ENCODE measurements around the gene PYCARD. TPM values are rescaled to one million over a fixed set of nuclear protein-coding genes. Genes with fewer than 3 reads are reported as not detected.

Gene PYCARD
- total and polyA plus RNA-seq, 2 donors (not counting 3 experiments of a cell fraction or from before 2014, with no cell fraction given): 19.1 to 40.1 TPM

GRCh38 chr16:31186930-31187807 is 15.4 kb downstream of the PYCARD start:
- H3K4me2 ChIP-seq (ENCODE audit: insufficient read depth, low read length): no peak overlapping the region
- H2AFZ ChIP-seq (ENCODE audit: low read depth, low read length): no peak overlapping the region
- H3K9me3 ChIP-seq (replicated peaks; ENCODE audit: control insufficient read depth, insufficient read depth, low read length): no peaks in the 10 kb centered on the region
- ChIA-PET POLR2A (no interaction called here), CTCF (no interaction called here)
- H3K4me1 ChIP-seq (ENCODE audit: control insufficient read depth, extremely low read depth, insufficient read depth, low read length): peaks cover 11% of the 10 kb centered on the region
- no peak for TF ChIP-seq MAX (IDR thresholded peaks at IDR 0.05; ENCODE audit: insufficient read depth, insufficient read length)
- no peak for TF ChIP-seq EZH2 (IDR thresholded peaks at IDR 0.05; ENCODE audit: borderline replicate concordance, low read depth, low read length, severe bottlenecking)
- TF ChIP-seq POLR2A (IDR thresholded peaks at IDR 0.05; ENCODE audit: low read depth, low read length): no peak
- TF ChIP-seq JUN (IDR thresholded peaks at IDR 0.05; ENCODE audit: borderline replicate concordance, insufficient read depth, insufficient read length, low read depth): no peak
- TF ChIP-seq FOS (IDR thresholded peaks at IDR 0.05; ENCODE audit: borderline replicate concordance, insufficient read depth, low read length): no peak
- no peak for TF ChIP-seq POLR2AphosphoS5 (IDR thresholded peaks at IDR 0.05; ENCODE audit: insufficient read depth, low read depth, low read length)
- TF ChIP-seq CTCF (IDR thresholded peaks at IDR 0.05; ENCODE audit: extremely low read depth in 1 of 2, insufficient read depth in 1 of 2, low read depth in 1 of 2, low read length in 2 of 2): no peak
- no peak for TF ChIP-seq GATA2 (IDR thresholded peaks at IDR 0.05; ENCODE audit: insufficient read depth, insufficient read length, low read depth, low read length)
- no peak for TF ChIP-seq MYC (IDR thresholded peaks at IDR 0.05; ENCODE audit: low read depth, low read length)
- FAIRE-seq: no peak
- no TSS peak for BruUV-seq (replicated peaks)
- no peak overlapping the region for H3K9ac ChIP-seq (replicated peaks; ENCODE audit: extremely low read depth, insufficient read depth, low read length)
- H3K27ac ChIP-seq (ENCODE audit: insufficient read depth, low read depth, low read length): no peak overlapping the region
- peaks cover 75 to 80% of the 10 kb centered on the region in 2 experiments for H3K36me3 ChIP-seq (ENCODE audit: control insufficient read depth in 2 of 2, extremely low read depth in 1 of 2, insufficient read depth in 2 of 2, low read length in 2 of 2)
- no peak overlapping the region for H3K4me3 ChIP-seq (replicated peaks in 1 of 3; ENCODE audit: insufficient read depth in 1 of 3, low read depth in 1 of 3, low read length in 3 of 3)
- dilution Hi-C loops (cut with MboI; ENCODE audit: extremely low pct_ligation_motif_present, low sequenced_read_pairs): no loop called here
- no peaks in the 10 kb centered on the region for H3K9me1 ChIP-seq (replicated peaks; ENCODE audit: control insufficient read depth, extremely low read depth, insufficient read depth, low read length)
- peaks cover 86% of the 10 kb centered on the region for H3K79me2 ChIP-seq (ENCODE audit: control insufficient read depth, insufficient read depth, low read length)
- H3K27me3 ChIP-seq (ENCODE audit: control insufficient read depth in 2 of 2, insufficient read depth in 2 of 2, low read length in 2 of 2): no peaks in the 10 kb centered on the region
- intact Hi-C loops (cut with micrococcal nuclease): no loop called here
- no peak for DNase-seq (ENCODE audit: low read depth, low spot score)
- peaks cover 18% of the 10 kb centered on the region for H4K20me1 ChIP-seq (replicated peaks; ENCODE audit: control insufficient read depth, extremely low read depth, insufficient read depth, low read length)
